Spinal cord (tissue), 10 donors: ENCODE measurements around the gene CTLA4. TPM values are rescaled to one million over a fixed set of nuclear protein-coding genes. Genes with fewer than 3 reads are reported as not detected.
A peak's percentile ranks its signal among the peaks of the same experiment; 100 is the strongest.
"Not testable (repeated sequence)": the region's sequence is repeated elsewhere in the genome, so short reads cannot be mapped to it uniquely, and the experiment has no call there.

Source experiments
- DNase-seq, 6 donors: peaks; one replicate each; pipeline versions ENCODE4 v3.0.0 to v3.0.0-alpha.2; 2013 to 2015; ENCODE audit warnings: low spot score in 6 of 6, low read depth in 4 of 6
- H3K27ac ChIP-seq: one replicate; pipeline ENCODE4 v1.5.1; 2013; ENCODE audit warnings: low read depth, low read length, control low read depth
- H3K27me3 ChIP-seq: one replicate; pipeline ENCODE4 v1.6.1; 2013; ENCODE audit warnings: low read length; ENCODE audit not compliant: control insufficient read depth, insufficient read depth
- H3K36me3 ChIP-seq: one replicate; pipeline ENCODE4 v1.6.1; 2013; ENCODE audit warnings: low read length; ENCODE audit not compliant: control insufficient read depth, insufficient read depth
- H3K4me1 ChIP-seq: one replicate; pipeline ENCODE4 v1.6.1; 2013; ENCODE audit warnings: low read length; ENCODE audit not compliant: control insufficient read depth, insufficient read depth
- H3K4me3 ChIP-seq: one replicate; pipeline ENCODE4 v1.5.1; 2013; ENCODE audit warnings: low read depth, low read length, control low read depth
- H3K9me3 ChIP-seq: one replicate; pipeline ENCODE4 v1.6.1; 2013; ENCODE audit warnings: low read length; ENCODE audit not compliant: control insufficient read depth, insufficient read depth
- WGBS: methylation state at CpG from one replicate; pipeline ENCODE4 v1.1.5; 2013; ENCODE audit warnings: missing lambda C conversion rate; ENCODE audit not compliant: insufficient coverage; 5-methylcytosine and 5-hydroxymethylcytosine counted together
- polyA plus RNA-seq, 2 donors: library from polyadenylated mRNA; unstranded; fragments of 120-200 nt; gene quantifications; one replicate each; pipeline ENCODE4 v1.2.1, GENCODE V29; 2013; ENCODE audit not compliant: insufficient read length in 2 of 2
- total RNA-seq, 2 donors: library from RNA; depleted of rRNA in 1 of 2; stranded (reverse); fragments of 120-200 nt in 1 of 2; fragments of >200 nt in 1 of 2; gene quantifications; one replicate each; pipeline versions ENCODE4 v1.2.3 to v1.2.4, GENCODE V29; 2013 to 2014
- donor health status: healthy.

CTLA4 gene
- total and polyA plus RNA-seq, 4 donors, result 0.24 to 0.33 (median 0.30) TPM; not detected in 1

GRCh38 chr2:203870941-203871340 is 3.4 kb downstream of the CTLA4 start:
- Histone ChIP-seq H3K4me3 (no peak overlapping the region), H3K4me1 (no peaks in the 10 kb centered on the region), H3K27me3 (no peaks in the 10 kb centered on the region), H3K36me3 (no peaks in the 10 kb centered on the region), H3K27ac (no peak overlapping the region), H3K9me3 (no peaks in the 10 kb centered on the region)
- DNase-seq, result no peak
- WGBS, result 94% methylated on average over 2 of the region's 2 CpGs

DNA sequence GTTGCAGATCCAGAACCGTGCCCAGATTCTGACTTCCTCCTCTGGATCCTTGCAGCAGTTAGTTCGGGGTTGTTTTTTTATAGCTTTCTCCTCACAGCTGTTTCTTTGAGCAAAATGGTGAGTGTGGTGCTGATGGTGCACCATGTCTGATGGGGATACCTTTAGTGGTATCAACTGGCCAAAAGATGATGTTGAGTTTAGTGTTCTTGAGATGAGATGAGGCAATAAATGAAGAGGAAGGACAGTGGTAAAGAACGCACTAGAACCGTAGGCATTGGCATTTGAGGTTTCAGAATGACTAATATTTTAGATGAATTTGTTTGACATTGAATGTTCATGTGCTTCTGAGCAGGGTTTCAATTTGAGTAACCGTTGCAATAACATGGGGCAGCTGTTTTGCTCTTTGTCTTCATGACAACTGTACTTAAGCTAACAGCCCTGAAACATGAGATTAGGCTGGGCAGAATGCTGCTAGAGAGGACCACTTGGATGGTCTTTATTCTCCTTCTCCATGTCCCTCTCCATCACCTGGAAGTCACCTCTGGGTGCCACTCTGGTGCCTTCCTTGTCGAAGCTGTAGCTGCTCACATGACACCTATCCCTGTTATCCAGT is 3.9 kb downstream of the CTLA4 start:
- Histone ChIP-seq H3K4me3 (no peak overlapping the region), H3K4me1 (no peaks in the 10 kb centered on the region), H3K36me3 (no peaks in the 10 kb centered on the region), H3K27ac (no peak overlapping the region), H3K27me3 (no peaks in the 10 kb centered on the region), H3K9me3 (no peaks in the 10 kb centered on the region)
- DNase-seq, result no peak
- WGBS, result 96% methylated on average over 4 of the region's 6 CpGs

DNA sequence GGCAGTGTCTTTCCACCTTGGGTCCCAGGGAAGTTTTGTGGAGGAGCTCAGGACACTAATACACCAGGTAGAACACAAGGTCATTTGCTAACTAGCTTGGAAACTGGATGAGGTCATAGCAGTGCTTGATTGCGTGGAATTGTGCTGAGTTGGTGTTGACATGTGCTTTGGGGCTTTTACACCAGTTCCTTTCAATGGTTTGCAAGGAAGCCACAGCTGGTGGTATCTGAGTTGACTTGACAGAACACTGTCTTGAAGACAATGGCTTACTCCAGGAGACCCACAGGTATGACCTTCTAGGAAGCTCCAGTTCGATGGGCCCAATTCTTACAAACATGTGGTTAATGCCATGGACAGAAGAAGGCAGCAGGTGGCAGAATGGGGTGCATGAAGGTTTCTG is 5.9 kb downstream of the CTLA4 start:
- H3K36me3 ChIP-seq, result no peaks in the 10 kb centered on the region
- H3K4me1 ChIP-seq, result no peaks in the 10 kb centered on the region
- no peaks in the 10 kb centered on the region for H3K27me3 ChIP-seq
- no peak overlapping the region for H3K4me3 ChIP-seq
- WGBS, result 100% methylated on average over 2 of the region's 2 CpGs
- no peaks in the 10 kb centered on the region for H3K9me3 ChIP-seq
- no peak for DNase-seq
- no peak overlapping the region for H3K27ac ChIP-seq

DNA sequence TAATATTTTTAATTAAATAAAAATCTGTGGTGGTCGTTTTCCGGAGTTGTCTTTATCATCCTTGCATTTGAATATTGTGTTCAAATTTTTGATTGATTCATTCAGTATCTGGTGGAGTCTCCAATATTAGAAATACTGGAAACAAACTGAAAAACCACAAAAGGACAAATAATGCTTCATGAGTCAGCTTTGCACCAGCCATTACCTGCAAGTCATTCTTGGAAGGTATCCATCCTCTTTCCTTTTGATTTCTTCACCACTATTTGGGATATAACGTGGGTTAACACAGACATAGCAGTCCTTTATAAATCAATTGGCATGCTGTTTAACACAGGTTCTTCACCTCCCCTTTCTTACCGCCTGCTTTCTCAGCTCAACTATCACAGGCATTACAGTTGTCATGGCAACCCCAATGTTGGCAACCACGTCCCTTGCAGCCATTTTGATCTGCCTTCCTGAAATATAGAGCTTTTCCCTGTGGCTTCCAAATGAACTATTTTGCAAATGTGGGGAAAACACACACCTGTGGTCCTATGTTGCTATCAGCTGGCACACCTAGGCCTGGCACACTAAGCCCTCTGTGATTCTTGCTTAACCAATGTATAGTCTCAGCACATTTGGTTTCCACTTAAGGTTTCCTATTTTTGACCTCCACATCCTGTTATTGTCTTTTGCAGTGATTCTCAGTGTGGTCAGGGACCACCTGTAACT is 6.5 kb downstream of the CTLA4 start:
- H3K4me1 ChIP-seq, result no peaks in the 10 kb centered on the region
- 28% methylated on average over 3 of the region's 5 CpGs for WGBS
- peak in 4 of 6 donors; percentile 38 to 96 (median 77) for DNase-seq
- no peaks in the 10 kb centered on the region for H3K36me3 ChIP-seq
- H3K4me3 ChIP-seq, result no peak overlapping the region
- H3K27me3 ChIP-seq, result no peaks in the 10 kb centered on the region
- H3K27ac ChIP-seq, result no peak overlapping the region
- H3K9me3 ChIP-seq, result no peaks in the 10 kb centered on the region

- H3K27ac ChIP-seq, result no peak overlapping the region
- no peaks in the 10 kb centered on the region for H3K27me3 ChIP-seq
- DNase-seq, result no peak
- no peaks in the 10 kb centered on the region for H3K9me3 ChIP-seq
- H3K4me3 ChIP-seq, result no peak overlapping the region
- H3K36me3 ChIP-seq, result no peaks in the 10 kb centered on the region
- no peaks in the 10 kb centered on the region for H3K4me1 ChIP-seq
- WGBS, result 99% methylated on average over 4 of the region's 4 CpGs
These were observed 7.9 kb downstream of the CTLA4 start for GRCh38 chr2:203875471-203875870.

- WGBS, result 100% methylated on average over 1 of the region's 3 CpGs
- no peaks in the 10 kb centered on the region for H3K4me1 ChIP-seq
These were observed 8.8 kb downstream of the CTLA4 start for GRCh38 chr2:203876328-203876727.

GRCh38 chr2:203878063-203878462 is 10.5 kb downstream of the CTLA4 start:
- no peaks in the 10 kb centered on the region for H3K9me3 ChIP-seq
- H3K4me3 ChIP-seq, result no peak overlapping the region
- no peak overlapping the region for H3K27ac ChIP-seq
- no peaks in the 10 kb centered on the region for H3K4me1 ChIP-seq
- H3K36me3 ChIP-seq, result no peaks in the 10 kb centered on the region
- DNase-seq, result peak in 2 of 6 donors; percentile 45 to 83
- H3K27me3 ChIP-seq, result no peaks in the 10 kb centered on the region
- 36% methylated on average over 5 of the region's 5 CpGs for WGBS

More at GRCh38 chr2:203876328-203876727, 8.8 kb downstream of the CTLA4 start:
- no peak overlapping the region for H3K27ac ChIP-seq
- H3K9me3 ChIP-seq, result no peaks in the 10 kb centered on the region
- H3K36me3 ChIP-seq, result no peaks in the 10 kb centered on the region
- no peaks in the 10 kb centered on the region for H3K27me3 ChIP-seq
- DNase-seq, result no peak
- no peak overlapping the region for H3K4me3 ChIP-seq

GRCh38 chr2:203880557-203881125 is 13.1 kb downstream of the CTLA4 start:
- no peaks in the 10 kb centered on the region for H3K27me3 ChIP-seq
- no peaks in the 10 kb centered on the region for H3K4me1 ChIP-seq
- H3K36me3 ChIP-seq, result no peaks in the 10 kb centered on the region
- no peak overlapping the region for H3K4me3 ChIP-seq
- no peak overlapping the region for H3K27ac ChIP-seq
- DNase-seq, result no peak
- 88% methylated on average over 7 of the region's 7 CpGs for WGBS
- H3K9me3 ChIP-seq, result no peaks in the 10 kb centered on the region

- WGBS, result 96% methylated on average over 3 of the region's 3 CpGs
These were observed 13.6 kb downstream of the CTLA4 start for GRCh38 chr2:203881185-203881584.

GRCh38 chr2:203882551-203882950 is 15.0 kb downstream of the CTLA4 start:
- no peaks in the 10 kb centered on the region for H3K36me3 ChIP-seq
- no peaks in the 10 kb centered on the region for H3K9me3 ChIP-seq
- no peaks in the 10 kb centered on the region for H3K4me1 ChIP-seq
- no peaks in the 10 kb centered on the region for H3K27me3 ChIP-seq
- DNase-seq, result no peak
- no CpG with 5 or more reads among the region's 1 CpG for WGBS
- no peak overlapping the region for H3K27ac ChIP-seq
- no peak overlapping the region for H3K4me3 ChIP-seq

More at GRCh38 chr2:203881185-203881584, 13.6 kb downstream of the CTLA4 start:
- H3K27me3 ChIP-seq, H3K9me3 ChIP-seq, H3K27ac ChIP-seq, H3K4me1 ChIP-seq, H3K4me3 ChIP-seq, DNase-seq, H3K36me3 ChIP-seq: not testable (repeated sequence)
